Nephron progenitor cell (in vitro differentiated cells): ENCODE results near the gene FBXL2.

Experiments
- DNase-seq: peaks from one replicate; pipeline ENCODE4 v3.0.0; 2021
- H3K27ac Mint-ChIP-seq: 2 replicates; pipeline ENCODE4 v1.8.0; 2021; ENCODE audit warnings: mild to moderate bottlenecking, moderate library complexity, mixed read lengths
- H3K27me3 Mint-ChIP-seq: 2 replicates; pipeline ENCODE4 v1.8.0; 2021; ENCODE audit warnings: mild to moderate bottlenecking, low read depth, mixed read lengths; ENCODE audit not compliant: poor library complexity
- H3K36me3 Mint-ChIP-seq: 2 replicates; pipeline ENCODE4 v1.8.0; 2021; ENCODE audit warnings: low read depth, mixed read lengths
- H3K4me1 Mint-ChIP-seq: 2 replicates; pipeline ENCODE4 v1.8.0; 2021; ENCODE audit warnings: mixed read lengths
- H3K4me3 Mint-ChIP-seq: 2 replicates; pipeline ENCODE4 v1.8.0; 2021; ENCODE audit warnings: mild to moderate bottlenecking, moderate library complexity, mixed read lengths
- H3K9me3 Mint-ChIP-seq: 2 replicates; pipeline ENCODE4 v1.8.0; 2021; ENCODE audit warnings: mild to moderate bottlenecking, moderate library complexity, mixed read lengths
- CTCF ChIP-seq: fragments of 200-600 bp; sonication (generic); IDR thresholded peaks from 2 replicates; pipeline ENCODE4 v1.5.0; 2021; ENCODE audit warnings: antibody characterized with exemption

The FBXL2 gene

GRCh38 chr3:33256249-33256648 lies 21.0 kb upstream of the FBXL2 start:
- H3K27me3 Mint-ChIP-seq: no peaks in the 10 kb centered on the region
- H3K4me3 Mint-ChIP-seq: no peak overlapping the region
- H3K36me3 Mint-ChIP-seq: no peaks in the 10 kb centered on the region
- no peaks in the 10 kb centered on the region for H3K4me1 Mint-ChIP-seq
- no peak for DNase-seq
- H3K9me3 Mint-ChIP-seq: peaks cover 3% of the 10 kb centered on the region
- no peak overlapping the region for H3K27ac Mint-ChIP-seq
- TF ChIP-seq CTCF: no peak

- TF ChIP-seq CTCF: no peak
- DNase-seq: no peak
- Mint-ChIP-seq H3K4me3 (no peak overlapping the region), H3K4me1 (no peaks in the 10 kb centered on the region), H3K27me3 (no peaks in the 10 kb centered on the region), H3K27ac (no peak overlapping the region), H3K9me3 (peaks cover 9% of the 10 kb centered on the region), H3K36me3 (no peaks in the 10 kb centered on the region)
Observed at GRCh38 chr3:33260104-33260503, 17.1 kb upstream of the FBXL2 start.

- no peaks in the 10 kb centered on the region for H3K36me3 Mint-ChIP-seq
- H3K4me3 Mint-ChIP-seq: no peak overlapping the region
Observed at GRCh38 chr3:33269385-33269784, 7.9 kb upstream of the FBXL2 start.

GRCh38 chr3:33271324-33271723 lies 5.9 kb upstream of the FBXL2 start:
- H3K4me1 Mint-ChIP-seq: no peaks in the 10 kb centered on the region
- H3K27ac Mint-ChIP-seq: no peak overlapping the region
- peaks cover 40% of the 10 kb centered on the region for H3K9me3 Mint-ChIP-seq
- TF ChIP-seq CTCF: no peak
- DNase-seq: no peak
- no peak overlapping the region for H3K4me3 Mint-ChIP-seq
- H3K27me3 Mint-ChIP-seq: peaks cover 6% of the 10 kb centered on the region
- H3K36me3 Mint-ChIP-seq: no peaks in the 10 kb centered on the region

More at GRCh38 chr3:33269385-33269784, 7.9 kb upstream of the FBXL2 start:
- Mint-ChIP-seq H3K9me3 (peaks cover 53% of the 10 kb centered on the region), H3K4me1 (no peaks in the 10 kb centered on the region), H3K27ac (no peak overlapping the region), H3K27me3 (peaks cover 4% of the 10 kb centered on the region)
- no peak for DNase-seq
- no peak for TF ChIP-seq CTCF

- H3K4me1 Mint-ChIP-seq: peaks cover 9% of the 10 kb centered on the region
- H3K4me3 Mint-ChIP-seq: no peak overlapping the region
- DNase-seq: no peak
- H3K27ac Mint-ChIP-seq: no peak overlapping the region
- no peak for TF ChIP-seq CTCF
- H3K9me3 Mint-ChIP-seq: peaks cover 25% of the 10 kb centered on the region
- no peaks in the 10 kb centered on the region for H3K36me3 Mint-ChIP-seq
- H3K27me3 Mint-ChIP-seq: peaks cover 5% of the 10 kb centered on the region
Observed at GRCh38 chr3:33273628-33274027, 3.6 kb upstream of the FBXL2 start.

GRCh38 chr3:33278163-33278562 lies 921 bp downstream of the FBXL2 start:
- no peak overlapping the region for H3K27ac Mint-ChIP-seq
- H3K4me3 Mint-ChIP-seq: peak overlapping the region; percentile 82
- no peak for TF ChIP-seq CTCF
- peaks cover 5% of the 10 kb centered on the region for H3K27me3 Mint-ChIP-seq
- peaks cover 13% of the 10 kb centered on the region for H3K4me1 Mint-ChIP-seq
- H3K36me3 Mint-ChIP-seq: peaks cover 5% of the 10 kb centered on the region
- peaks cover 37% of the 10 kb centered on the region for H3K9me3 Mint-ChIP-seq
- no peak for DNase-seq
